Spleen (tissue), 7 donors: Measurements from ENCODE around the gene MYOD1.

Experiments
- POLR2A ChIP-seq, 3 donors: fragments of 450-650 bp; IDR thresholded peaks; one replicate each; pipeline ENCODE4 v1.5.1; 2017; ENCODE audit warnings: antibody characterized with exemption in 3 of 3, mild to moderate bottlenecking in 1 of 3
- POLR2AphosphoS5 ChIP-seq, 3 donors: sonication (generic); formaldehyde crosslinking; IDR thresholded peaks; one replicate each; pipeline ENCODE4 v1.5.1; 2017; ENCODE audit warnings: antibody characterized with exemption in 3 of 3
- TF ChIP-seq, protein P1 (sequence below), 11 experiments: fragments of 200-600 bp in 7 of 11; fragments of 450-650 bp in 4 of 11; sonication (generic) in 4 of 11; IDR thresholded peaks in 8 of 11; conservative IDR thresholded peaks in 3 of 11; 1 replicate in 7 of 11; 2 replicates in 4 of 11; pipeline versions ENCODE4 v1.4.0 to v1.8.0; 2016 to 2021; ENCODE audit warnings: antibody characterized with exemption in 11 of 11, inconsistent platforms in 4 of 11, mild to moderate bottlenecking in 1 of 11
- donor health status: DM: no; HTN: no; CAD: no; lungs with moderate emphysema.
- donor health status: DM: no; HTN: no; CAD: no.
- donor health status: DM: no; HTN: no; CAD: no.

DNA sequence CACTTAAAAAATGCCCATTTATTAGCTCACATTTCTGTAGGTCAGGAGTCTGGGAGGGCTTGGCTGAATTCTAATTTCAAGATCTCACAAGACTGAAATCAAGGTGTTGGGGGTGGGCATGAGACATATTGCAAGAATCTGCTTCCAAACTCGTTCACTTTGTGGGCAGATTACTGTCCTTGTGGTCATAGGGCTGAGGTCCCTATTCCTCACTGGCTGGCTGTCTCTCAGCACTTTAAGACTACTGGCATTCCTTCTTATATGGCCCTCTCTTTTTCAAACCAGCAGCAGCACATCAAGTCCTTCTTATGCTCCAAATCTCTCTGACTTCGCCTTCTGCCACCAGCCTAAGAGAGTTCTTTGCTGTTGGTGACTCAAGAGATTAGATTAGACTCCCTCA, 27.8 kb upstream of the MYOD1 start:
- TF ChIP-seq POLR2A (IDR thresholded peaks at IDR 0.05) (no peak), POLR2AphosphoS5 (IDR thresholded peaks at IDR 0.05) (no peak)
- TF ChIP-seq, protein P1, sequence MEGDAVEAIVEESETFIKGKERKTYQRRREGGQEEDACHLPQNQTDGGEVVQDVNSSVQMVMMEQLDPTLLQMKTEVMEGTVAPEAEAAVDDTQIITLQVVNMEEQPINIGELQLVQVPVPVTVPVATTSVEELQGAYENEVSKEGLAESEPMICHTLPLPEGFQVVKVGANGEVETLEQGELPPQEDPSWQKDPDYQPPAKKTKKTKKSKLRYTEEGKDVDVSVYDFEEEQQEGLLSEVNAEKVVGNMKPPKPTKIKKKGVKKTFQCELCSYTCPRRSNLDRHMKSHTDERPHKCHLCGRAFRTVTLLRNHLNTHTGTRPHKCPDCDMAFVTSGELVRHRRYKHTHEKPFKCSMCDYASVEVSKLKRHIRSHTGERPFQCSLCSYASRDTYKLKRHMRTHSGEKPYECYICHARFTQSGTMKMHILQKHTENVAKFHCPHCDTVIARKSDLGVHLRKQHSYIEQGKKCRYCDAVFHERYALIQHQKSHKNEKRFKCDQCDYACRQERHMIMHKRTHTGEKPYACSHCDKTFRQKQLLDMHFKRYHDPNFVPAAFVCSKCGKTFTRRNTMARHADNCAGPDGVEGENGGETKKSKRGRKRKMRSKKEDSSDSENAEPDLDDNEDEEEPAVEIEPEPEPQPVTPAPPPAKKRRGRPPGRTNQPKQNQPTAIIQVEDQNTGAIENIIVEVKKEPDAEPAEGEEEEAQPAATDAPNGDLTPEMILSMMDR (IDR thresholded peaks at IDR 0.05 in 8 of 11, conservative IDR thresholded peaks at IDR 0.05 in 3 of 11) = no peak
